GM06990 (cell line): ENCODE measurements around the gene TERT.

Experiments used
- DNase-seq: peaks from one replicate; pipeline ENCODE4 v3.0.0-alpha.2; 2011; ENCODE audit not compliant: insufficient read length; ENCODE audit errors: extremely low read depth
- H3K27me3 ChIP-seq: replicated peaks from 2 replicates; pipeline ENCODE4 v1.6.0; 2011; ENCODE audit warnings: low read length; ENCODE audit not compliant: control insufficient read depth, insufficient read depth
- H3K36me3 ChIP-seq: 2 replicates; pipeline ENCODE4 v1.5.1; 2011; ENCODE audit warnings: low read length; ENCODE audit not compliant: control insufficient read depth, insufficient read depth
- H3K4me3 ChIP-seq: replicated peaks from 2 replicates; pipeline ENCODE4 v1.5.1; 2011; ENCODE audit warnings: low read depth, mild to moderate bottlenecking, control low read depth, low read length
- CTCF ChIP-seq: IDR thresholded peaks from 2 replicates; pipeline ENCODE4 v1.5.1; 2011; ENCODE audit warnings: low read length, control low read depth, mild to moderate bottlenecking, inconsistent platforms; ENCODE audit not compliant: insufficient read depth, poor library complexity, severe bottlenecking

Gene TERT

GRCh38 chr5:1310118-1310517 lies 15.2 kb upstream of the TERT start:
- H3K36me3 ChIP-seq: no peaks in the 10 kb centered on the region
- no peaks in the 10 kb centered on the region; the same call in 1 of the 2 replicates for H3K27me3 ChIP-seq
- H3K4me3 ChIP-seq: no peak overlapping the region
- TF ChIP-seq CTCF: no peak
- DNase-seq: no peak

GRCh38 chr5:1304033-1304432 lies 9.2 kb upstream of the TERT start:
- Histone ChIP-seq H3K27me3 (no peaks in the 10 kb centered on the region; the same call in 1 of the 2 replicates), H3K36me3 (no peaks in the 10 kb centered on the region), H3K4me3 (no peak overlapping the region)
- DNase-seq: no peak
- no peak for TF ChIP-seq CTCF

- TF ChIP-seq CTCF: no peak
- DNase-seq: no peak
- H3K36me3 ChIP-seq: no peaks in the 10 kb centered on the region
- no peak overlapping the region for H3K4me3 ChIP-seq
- no peaks in the 10 kb centered on the region; the same call in 1 of the 2 replicates for H3K27me3 ChIP-seq
These were observed 7.4 kb upstream of the TERT start for GRCh38 chr5:1302258-1302657.

GRCh38 chr5:1300581-1301083 lies 5.8 kb upstream of the TERT start:
- H3K27me3 ChIP-seq: no peaks in the 10 kb centered on the region; the same call in 1 of the 2 replicates
- no peak overlapping the region for H3K4me3 ChIP-seq
- no peak for TF ChIP-seq CTCF
- no peaks in the 10 kb centered on the region for H3K36me3 ChIP-seq
- DNase-seq: no peak

GRCh38 chr5:1299961-1300360 lies 5.1 kb upstream of the TERT start:
- Histone ChIP-seq H3K27me3 (no peaks in the 10 kb centered on the region; the same call in 1 of the 2 replicates), H3K4me3 (no peak overlapping the region), H3K36me3 (no peaks in the 10 kb centered on the region)
- no peak for DNase-seq
- TF ChIP-seq CTCF: no peak

- Histone ChIP-seq H3K4me3 (no peak overlapping the region), H3K36me3 (no peaks in the 10 kb centered on the region), H3K27me3 (no peaks in the 10 kb centered on the region; the same call in 1 of the 2 replicates)
- no peak for DNase-seq
- TF ChIP-seq CTCF: no peak
These were observed 4.6 kb upstream of the TERT start for GRCh38 chr5:1299511-1299850.
